ENCODE results near the gene ZNF343. TPM values are rescaled to one million over a fixed set of nuclear protein-coding genes. Genes with fewer than 3 reads are reported as not detected.

The ZNF343 gene
- total RNA-seq, 4 donors from 2014 or later = 6.1 to 14.3 (median 12.7) TPM

DNA sequence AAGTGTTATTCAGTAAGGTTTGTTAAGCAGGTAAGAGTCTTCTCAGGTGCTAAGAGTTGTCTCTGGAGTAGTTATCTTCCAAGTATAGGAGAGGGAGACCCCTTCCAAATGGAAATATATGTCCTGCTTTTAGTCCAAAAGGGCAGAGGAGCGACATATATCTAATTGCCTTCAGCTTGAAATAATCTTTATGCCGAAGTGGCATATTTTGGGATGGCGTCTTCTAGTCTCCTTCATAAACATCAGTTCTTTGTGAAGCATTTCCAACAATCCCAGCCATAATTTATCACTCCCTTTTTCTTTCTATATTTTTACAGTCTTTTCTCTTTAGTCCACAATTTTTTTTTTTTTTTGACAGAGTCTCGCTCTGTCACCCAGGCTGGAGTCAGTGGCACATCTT is 33.6 kb upstream of the ZNF343 start:
- intact Hi-C loops (cut with DNase I; ENCODE audit: low total_unique reads) (no loop called here), in situ Hi-C loops (cut with MboI; ENCODE audit: low sequenced_read_pairs in 4 of 4) (no loop called here)
- Histone ChIP-seq H3K27ac (no peak overlapping the region), H3K4me1 (no peaks in the 10 kb centered on the region), H3K27me3 (peaks cover 0 to 5% (median 0%) of the 10 kb centered on the region in 3 donors), H3K36me3 (no peaks in the 10 kb centered on the region), H3K4me3 (no peak overlapping the region), H3K9me3 (no peaks in the 10 kb centered on the region)
- TF ChIP-seq POLR2A (IDR thresholded peaks at IDR 0.05) = no peak
- TF ChIP-seq, protein P1, sequence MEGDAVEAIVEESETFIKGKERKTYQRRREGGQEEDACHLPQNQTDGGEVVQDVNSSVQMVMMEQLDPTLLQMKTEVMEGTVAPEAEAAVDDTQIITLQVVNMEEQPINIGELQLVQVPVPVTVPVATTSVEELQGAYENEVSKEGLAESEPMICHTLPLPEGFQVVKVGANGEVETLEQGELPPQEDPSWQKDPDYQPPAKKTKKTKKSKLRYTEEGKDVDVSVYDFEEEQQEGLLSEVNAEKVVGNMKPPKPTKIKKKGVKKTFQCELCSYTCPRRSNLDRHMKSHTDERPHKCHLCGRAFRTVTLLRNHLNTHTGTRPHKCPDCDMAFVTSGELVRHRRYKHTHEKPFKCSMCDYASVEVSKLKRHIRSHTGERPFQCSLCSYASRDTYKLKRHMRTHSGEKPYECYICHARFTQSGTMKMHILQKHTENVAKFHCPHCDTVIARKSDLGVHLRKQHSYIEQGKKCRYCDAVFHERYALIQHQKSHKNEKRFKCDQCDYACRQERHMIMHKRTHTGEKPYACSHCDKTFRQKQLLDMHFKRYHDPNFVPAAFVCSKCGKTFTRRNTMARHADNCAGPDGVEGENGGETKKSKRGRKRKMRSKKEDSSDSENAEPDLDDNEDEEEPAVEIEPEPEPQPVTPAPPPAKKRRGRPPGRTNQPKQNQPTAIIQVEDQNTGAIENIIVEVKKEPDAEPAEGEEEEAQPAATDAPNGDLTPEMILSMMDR (IDR thresholded peaks at IDR 0.05 in 4 of 5, conservative IDR thresholded peaks at IDR 0.05 in 1 of 5) = no peak
- no peak for DNase-seq
- ATAC-seq = no peak

DNA sequence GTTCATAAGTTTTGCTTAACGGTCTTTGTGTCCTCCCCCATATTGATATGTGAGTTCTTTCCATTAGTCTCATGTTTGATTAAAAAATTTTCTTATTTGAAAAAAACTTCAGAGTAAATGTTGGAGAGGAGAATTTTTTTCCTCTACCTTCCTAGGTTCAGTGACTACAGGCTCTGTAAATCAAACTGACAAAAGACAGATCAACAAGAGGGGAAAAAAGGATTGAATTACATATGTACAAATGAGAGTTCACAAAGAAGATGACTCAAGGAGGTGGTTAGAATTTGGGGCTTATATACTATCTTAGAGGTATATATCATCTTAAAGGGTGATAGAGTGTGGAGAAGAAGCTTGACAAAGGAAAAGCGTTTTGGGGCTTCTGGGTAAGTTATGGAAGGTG is 33.2 kb upstream of the ZNF343 start:
- peaks cover 0 to 5% (median 0%) of the 10 kb centered on the region in 3 donors for H3K27me3 ChIP-seq
- no peaks in the 10 kb centered on the region for H3K4me1 ChIP-seq
- no peaks in the 10 kb centered on the region for H3K36me3 ChIP-seq
- no peak overlapping the region for H3K4me3 ChIP-seq
- no peak overlapping the region for H3K27ac ChIP-seq
- H3K9me3 ChIP-seq = no peaks in the 10 kb centered on the region
- ATAC-seq (no peak), DNase-seq (no peak)
- in situ Hi-C loops (cut with MboI; ENCODE audit: low sequenced_read_pairs in 4 of 4) = no loop called here
- TF ChIP-seq, protein P1 (IDR thresholded peaks at IDR 0.05 in 4 of 5, conservative IDR thresholded peaks at IDR 0.05 in 1 of 5) = no peak
- TF ChIP-seq POLR2A (IDR thresholded peaks at IDR 0.05) = no peak
- intact Hi-C loops (cut with DNase I; ENCODE audit: low total_unique reads) = no loop called here

DNA sequence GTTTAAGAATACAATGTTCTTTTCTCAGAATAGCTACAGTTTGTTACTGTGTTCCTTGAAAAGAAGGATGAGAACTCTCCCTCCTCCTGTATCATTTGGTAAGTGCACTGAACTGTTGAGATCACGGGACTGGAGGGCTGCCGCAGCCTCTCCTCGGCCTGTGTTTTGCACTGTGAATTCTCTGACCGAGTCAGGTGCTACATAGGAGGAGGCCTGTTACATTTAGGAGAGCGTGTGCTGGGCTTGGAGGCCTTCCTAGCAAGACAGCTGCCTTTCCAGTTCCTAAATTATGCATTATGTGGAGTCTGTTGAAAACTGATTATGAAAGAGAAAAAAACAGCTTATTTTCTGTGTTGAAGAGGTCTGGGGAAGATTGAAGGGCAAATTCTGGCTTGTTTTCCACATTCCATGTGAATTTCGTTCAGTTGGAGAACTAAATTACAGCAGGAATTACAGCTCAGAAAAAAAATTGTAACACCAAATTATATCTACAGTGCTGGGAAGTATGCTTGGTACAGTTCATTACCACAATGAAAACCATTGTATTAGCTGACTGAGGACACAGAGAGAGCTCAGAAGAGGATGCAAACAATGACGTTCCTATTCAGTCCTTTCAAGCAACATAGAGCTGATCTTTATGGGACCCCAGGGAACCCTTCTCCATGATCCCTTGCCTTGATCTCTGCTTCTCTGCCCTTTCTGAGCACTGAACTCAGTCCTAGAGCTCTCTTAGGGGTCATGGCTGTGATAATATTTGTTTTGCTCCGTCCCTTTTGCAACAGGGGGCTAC is 30.4 kb upstream of the ZNF343 start:
- Histone ChIP-seq H3K4me3 (no peak overlapping the region), H3K27me3 (peaks cover 0 to 5% (median 0%) of the 10 kb centered on the region in 3 donors), H3K27ac (no peak overlapping the region), H3K9me3 (no peaks in the 10 kb centered on the region), H3K36me3 (no peaks in the 10 kb centered on the region), H3K4me1 (no peaks in the 10 kb centered on the region)
- in situ Hi-C loops (cut with MboI; ENCODE audit: low sequenced_read_pairs in 4 of 4) (no loop called here), intact Hi-C loops (cut with DNase I; ENCODE audit: low total_unique reads) (no loop called here)
- TF ChIP-seq POLR2A (IDR thresholded peaks at IDR 0.05) = no peak
- TF ChIP-seq, protein P1 (IDR thresholded peaks at IDR 0.05 in 4 of 5, conservative IDR thresholded peaks at IDR 0.05 in 1 of 5) = no peak
- ATAC-seq = no peak
- DNase-seq = no peak

DNA sequence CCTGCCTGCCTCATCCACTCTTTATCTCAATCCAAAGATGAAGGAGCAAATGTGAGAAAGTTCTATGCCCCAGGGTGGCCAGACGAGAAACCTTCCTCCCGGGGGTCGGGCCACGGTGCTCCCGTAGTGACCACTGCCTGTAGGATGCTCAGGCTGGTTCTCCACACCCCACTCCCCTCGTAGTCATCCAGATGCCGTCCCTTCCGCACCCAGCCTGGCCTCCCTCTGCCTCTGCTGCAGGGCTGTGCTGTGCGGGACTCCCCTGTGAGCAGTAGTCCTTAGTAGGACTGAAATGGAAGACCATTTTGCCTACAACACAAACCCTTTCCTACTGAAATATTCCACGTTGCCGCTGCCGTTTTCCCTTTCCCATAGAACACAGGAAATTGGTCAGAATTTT is 29.6 kb upstream of the ZNF343 start:
- DNase-seq (no peak), ATAC-seq (no peak)
- in situ Hi-C loops (cut with MboI; ENCODE audit: low sequenced_read_pairs in 4 of 4) (no loop called here), intact Hi-C loops (cut with DNase I; ENCODE audit: low total_unique reads) (no loop called here)
- H3K27me3 ChIP-seq = peaks cover 0 to 5% (median 0%) of the 10 kb centered on the region in 3 donors
- no peak for TF ChIP-seq POLR2A (IDR thresholded peaks at IDR 0.05)
- TF ChIP-seq, protein P1 (IDR thresholded peaks at IDR 0.05 in 4 of 5, conservative IDR thresholded peaks at IDR 0.05 in 1 of 5) = no peak
- no peaks in the 10 kb centered on the region for H3K36me3 ChIP-seq
- no peaks in the 10 kb centered on the region for H3K9me3 ChIP-seq
- no peaks in the 10 kb centered on the region for H3K4me1 ChIP-seq
- no peak overlapping the region for H3K4me3 ChIP-seq
- no peak overlapping the region for H3K27ac ChIP-seq
